Nephron progenitor cell (in vitro differentiated cells): Measurements from ENCODE around the gene RASGRF1.

Experiments used
- DNase-seq: peaks from one replicate; pipeline ENCODE4 v3.0.0; 2021
- H3K27ac Mint-ChIP-seq: 2 replicates; pipeline ENCODE4 v1.8.0; 2021; ENCODE audit warnings: mild to moderate bottlenecking, moderate library complexity, mixed read lengths
- H3K27me3 Mint-ChIP-seq: 2 replicates; pipeline ENCODE4 v1.8.0; 2021; ENCODE audit warnings: mild to moderate bottlenecking, low read depth, mixed read lengths; ENCODE audit not compliant: poor library complexity
- H3K36me3 Mint-ChIP-seq: 2 replicates; pipeline ENCODE4 v1.8.0; 2021; ENCODE audit warnings: low read depth, mixed read lengths
- H3K4me1 Mint-ChIP-seq: 2 replicates; pipeline ENCODE4 v1.8.0; 2021; ENCODE audit warnings: mixed read lengths
- H3K4me3 Mint-ChIP-seq: 2 replicates; pipeline ENCODE4 v1.8.0; 2021; ENCODE audit warnings: mild to moderate bottlenecking, moderate library complexity, mixed read lengths
- H3K9me3 Mint-ChIP-seq: 2 replicates; pipeline ENCODE4 v1.8.0; 2021; ENCODE audit warnings: mild to moderate bottlenecking, moderate library complexity, mixed read lengths
- CTCF ChIP-seq: fragments of 200-600 bp; sonication (generic); IDR thresholded peaks from 2 replicates; pipeline ENCODE4 v1.5.0; 2021; ENCODE audit warnings: antibody characterized with exemption

The RASGRF1 gene

GRCh38 chr15:78984041-78984440 is 106.5 kb downstream of the RASGRF1 start:
- H3K9me3 Mint-ChIP-seq = no peaks in the 10 kb centered on the region
- peaks cover 18% of the 10 kb centered on the region for H3K4me1 Mint-ChIP-seq

GRCh38 chr15:78983146-78983918 is 107.2 kb downstream of the RASGRF1 start:
- Mint-ChIP-seq H3K27me3 (peaks cover 8% of the 10 kb centered on the region), H3K36me3 (no peaks in the 10 kb centered on the region), H3K4me3 (no peak overlapping the region), H3K27ac (no peak overlapping the region), H3K4me1 (peaks cover 24% of the 10 kb centered on the region), H3K9me3 (no peaks in the 10 kb centered on the region)
- DNase-seq = no peak
- no peak for TF ChIP-seq CTCF

More at GRCh38 chr15:78984041-78984440, 106.5 kb downstream of the RASGRF1 start:
- no peaks in the 10 kb centered on the region for H3K36me3 Mint-ChIP-seq
- DNase-seq = no peak
- no peak overlapping the region for H3K27ac Mint-ChIP-seq
- peaks cover 8% of the 10 kb centered on the region for H3K27me3 Mint-ChIP-seq
- H3K4me3 Mint-ChIP-seq = no peak overlapping the region
- no peak for TF ChIP-seq CTCF

GRCh38 chr15:78982736-78983135 is 107.8 kb downstream of the RASGRF1 start:
- no peak for DNase-seq
- Mint-ChIP-seq H3K9me3 (no peaks in the 10 kb centered on the region), H3K27me3 (peaks cover 8% of the 10 kb centered on the region), H3K27ac (no peak overlapping the region), H3K4me3 (no peak overlapping the region), H3K36me3 (no peaks in the 10 kb centered on the region), H3K4me1 (peaks cover 29% of the 10 kb centered on the region)
- TF ChIP-seq CTCF = no peak

- Mint-ChIP-seq H3K4me3 (no peak overlapping the region), H3K4me1 (peaks cover 37% of the 10 kb centered on the region), H3K36me3 (no peaks in the 10 kb centered on the region), H3K27me3 (peaks cover 13% of the 10 kb centered on the region), H3K27ac (no peak overlapping the region), H3K9me3 (no peaks in the 10 kb centered on the region)
- DNase-seq = no peak
- TF ChIP-seq CTCF = no peak
These were observed 108.9 kb downstream of the RASGRF1 start for GRCh38 chr15:78981532-78982313.

- peak; percentile 60 for TF ChIP-seq CTCF
- peaks cover 13% of the 10 kb centered on the region for H3K27me3 Mint-ChIP-seq
- H3K36me3 Mint-ChIP-seq = no peaks in the 10 kb centered on the region
- H3K27ac Mint-ChIP-seq = peak overlapping the region; percentile 42
- peak; percentile 33 for DNase-seq
- peaks cover 42% of the 10 kb centered on the region for H3K4me1 Mint-ChIP-seq
- H3K4me3 Mint-ChIP-seq = no peak overlapping the region
- no peaks in the 10 kb centered on the region for H3K9me3 Mint-ChIP-seq
These were observed 110.9 kb downstream of the RASGRF1 start for GRCh38 chr15:78979456-78980320.
